GM20000 (cell line): ENCODE measurements around the gene MED10.

Experiments used
- DNase-seq: peaks from one replicate; pipeline ENCODE4 v3.0.0; 2012; ENCODE audit warnings: low spot score
- TF ChIP-seq, protein P1 (sequence below): IDR thresholded peaks from 2 replicates; pipeline ENCODE4 v1.5.1; 2012; ENCODE audit warnings: mild to moderate bottlenecking, control low read depth; ENCODE audit errors: extremely low read depth, missing control alignments

MED10 gene

DNA sequence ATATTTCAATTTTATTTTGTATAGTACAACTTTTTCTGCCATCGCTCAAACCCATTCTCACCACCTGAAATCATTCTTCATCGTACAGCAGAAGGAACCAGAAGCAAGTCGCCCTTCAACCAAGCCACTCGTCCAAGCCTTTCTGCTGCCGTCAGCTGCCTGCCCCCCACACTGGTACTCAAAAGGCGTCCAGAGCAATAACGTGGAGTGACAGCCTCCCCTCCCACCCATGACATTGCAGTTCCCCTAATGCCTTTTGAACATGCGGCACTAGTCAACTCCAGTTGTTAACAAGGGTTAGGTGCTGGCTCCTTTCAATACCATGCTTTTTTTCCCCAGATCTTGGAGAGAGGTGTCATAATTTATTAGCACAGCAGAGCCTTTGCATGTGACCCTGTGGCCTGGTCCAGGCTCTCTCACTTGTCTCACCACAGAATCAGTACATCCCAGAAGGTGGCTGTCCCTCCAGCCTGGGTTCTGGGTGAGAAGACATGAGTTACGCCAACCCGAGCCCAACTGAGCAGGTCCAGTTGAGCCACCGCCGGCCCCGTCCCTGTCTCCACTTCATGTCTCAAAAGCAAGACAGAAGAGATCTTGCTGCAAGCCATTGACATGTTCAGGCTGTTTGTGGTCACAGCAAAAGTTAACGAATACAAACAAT lies 20.4 kb upstream of the MED10 start:
- no peak for DNase-seq

DNA sequence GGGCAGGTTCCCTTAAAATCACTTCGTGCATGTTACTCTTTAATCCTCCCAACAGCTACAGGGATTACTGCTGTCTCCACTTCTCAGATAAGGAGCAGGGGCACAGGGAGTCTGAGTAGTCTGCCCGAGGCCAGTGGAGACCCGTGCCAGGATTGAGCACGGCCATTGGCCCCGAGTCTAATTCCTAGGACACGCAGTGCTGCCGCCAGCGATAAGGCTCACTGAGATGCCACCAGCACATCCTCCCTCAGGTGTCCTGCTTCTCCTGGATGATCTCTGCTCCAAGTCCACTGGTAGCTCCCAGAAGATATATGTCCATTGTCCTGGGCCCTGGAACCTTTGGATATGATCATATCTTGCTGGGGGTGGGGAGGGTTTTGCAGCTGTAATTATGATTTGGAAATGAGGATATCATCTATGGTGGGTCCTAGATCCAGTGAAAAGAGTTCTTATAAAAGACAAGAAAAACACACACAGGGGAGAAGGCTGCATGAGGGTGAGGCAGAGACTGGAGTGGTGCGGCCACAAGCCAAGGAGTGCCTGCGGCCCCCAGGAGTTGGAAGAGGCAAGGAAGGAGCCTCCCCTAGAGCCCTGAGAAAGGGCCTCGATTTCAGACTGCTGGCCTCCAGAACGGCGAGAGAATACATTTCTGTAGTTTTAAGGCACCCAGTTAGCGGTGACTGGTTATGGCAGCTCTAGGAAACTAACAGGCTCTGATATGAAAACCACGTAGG lies 19.4 kb upstream of the MED10 start:
- no peak for DNase-seq
- TF ChIP-seq, protein P1, sequence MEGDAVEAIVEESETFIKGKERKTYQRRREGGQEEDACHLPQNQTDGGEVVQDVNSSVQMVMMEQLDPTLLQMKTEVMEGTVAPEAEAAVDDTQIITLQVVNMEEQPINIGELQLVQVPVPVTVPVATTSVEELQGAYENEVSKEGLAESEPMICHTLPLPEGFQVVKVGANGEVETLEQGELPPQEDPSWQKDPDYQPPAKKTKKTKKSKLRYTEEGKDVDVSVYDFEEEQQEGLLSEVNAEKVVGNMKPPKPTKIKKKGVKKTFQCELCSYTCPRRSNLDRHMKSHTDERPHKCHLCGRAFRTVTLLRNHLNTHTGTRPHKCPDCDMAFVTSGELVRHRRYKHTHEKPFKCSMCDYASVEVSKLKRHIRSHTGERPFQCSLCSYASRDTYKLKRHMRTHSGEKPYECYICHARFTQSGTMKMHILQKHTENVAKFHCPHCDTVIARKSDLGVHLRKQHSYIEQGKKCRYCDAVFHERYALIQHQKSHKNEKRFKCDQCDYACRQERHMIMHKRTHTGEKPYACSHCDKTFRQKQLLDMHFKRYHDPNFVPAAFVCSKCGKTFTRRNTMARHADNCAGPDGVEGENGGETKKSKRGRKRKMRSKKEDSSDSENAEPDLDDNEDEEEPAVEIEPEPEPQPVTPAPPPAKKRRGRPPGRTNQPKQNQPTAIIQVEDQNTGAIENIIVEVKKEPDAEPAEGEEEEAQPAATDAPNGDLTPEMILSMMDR = no peak

More for the DNA sequence above, 20.4 kb upstream of the MED10 start:
- TF ChIP-seq, protein P1 = no peak

DNA sequence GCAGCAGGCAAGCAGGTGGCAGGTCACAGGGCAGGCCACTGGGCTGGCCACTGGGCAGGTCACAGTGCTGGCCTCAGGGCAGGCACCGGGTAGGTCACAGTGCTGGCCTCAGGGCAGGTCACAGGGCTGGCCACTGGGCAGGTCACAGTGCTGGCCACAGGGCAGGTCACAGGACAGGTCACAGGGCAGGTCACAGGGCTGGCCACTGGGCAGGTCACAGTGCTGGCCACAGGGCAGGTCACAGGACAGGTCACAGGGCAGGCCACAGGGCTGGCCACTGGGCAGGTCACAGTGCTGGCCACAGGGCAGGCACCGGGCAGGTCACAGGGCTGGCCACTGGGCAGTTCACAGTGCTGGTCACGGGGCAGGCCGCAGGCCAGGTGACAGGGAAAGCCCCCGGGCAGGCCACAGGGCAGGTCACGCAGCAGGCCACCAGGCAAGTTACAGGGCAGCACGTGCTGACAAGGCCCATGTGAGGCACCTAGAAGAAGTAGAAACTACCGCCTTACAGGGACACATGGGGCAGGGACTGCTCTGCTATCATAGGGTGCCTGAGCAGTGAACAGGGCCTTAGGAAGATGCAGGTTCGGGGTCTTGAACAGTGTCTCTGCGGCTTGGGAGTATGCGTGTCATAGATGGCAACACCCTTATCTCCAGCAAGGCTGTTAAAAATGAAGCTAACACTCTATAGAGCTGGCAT lies 18.6 kb upstream of the MED10 start:
- TF ChIP-seq, protein P1 = no peak
- no peak for DNase-seq

- TF ChIP-seq, protein P1 = no peak
- DNase-seq = no peak
Observed at GRCh38 chr5:6396043-6396442, 17.7 kb upstream of the MED10 start.

DNA sequence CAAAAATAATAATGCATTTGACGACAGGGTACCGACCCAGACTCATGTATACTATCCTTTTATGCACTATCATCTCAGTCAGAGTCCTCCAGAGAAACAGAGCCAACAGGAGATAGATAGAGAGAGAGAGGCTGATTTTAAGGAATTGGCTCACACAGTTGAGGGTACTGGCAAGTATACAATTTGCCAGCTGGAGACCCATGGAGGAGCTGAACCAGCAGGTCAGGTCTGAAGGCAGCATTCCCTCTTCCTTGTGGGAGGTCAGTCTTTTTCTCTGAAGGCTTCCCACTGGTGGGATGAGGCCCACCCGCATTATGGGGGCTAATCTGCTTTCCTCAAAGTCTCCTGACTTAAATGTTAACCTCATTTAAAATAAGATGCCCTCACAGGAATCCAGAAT lies 17.3 kb upstream of the MED10 start:
- no peak for DNase-seq
- TF ChIP-seq, protein P1 = no peak

- no peak for DNase-seq
Observed at GRCh38 chr5:6395102-6395445, 16.7 kb upstream of the MED10 start.

More at GRCh38 chr5:6395102-6395445, 16.7 kb upstream of the MED10 start:
- TF ChIP-seq, protein P1 = no peak
